Keratinocyte (primary cell): ENCODE results near the gene ADAM19. TPM values are rescaled to one million over a fixed set of nuclear protein-coding genes. Genes with fewer than 3 reads are reported as not detected.

ENCODE experiments used
- DNase-seq: peaks from one replicate; pipeline ENCODE4 v3.0.0-alpha.2; 2011; ENCODE audit warnings: low read depth, missing footprints, low spot score
- FAIRE-seq: peaks from 2 replicates; lab custom pipeline; 2011; peaks lifted over from hg19 to GRCh38; lab: Jason Lieb, UNC
- H2AFZ ChIP-seq: 2 replicates; pipeline ENCODE4 v1.6.0; 2012; ENCODE audit warnings: low read length, control low read depth, inconsistent platforms; ENCODE audit not compliant: control insufficient read depth
- H3K27ac ChIP-seq: 2 replicates; pipeline ENCODE4 v1.5.1; 2011; ENCODE audit warnings: low read length; ENCODE audit not compliant: control insufficient read depth, insufficient read depth
- H3K27me3 ChIP-seq: 3 replicates; pipeline ENCODE4 v1.6.0; 2011; ENCODE audit warnings: low read length; ENCODE audit not compliant: control insufficient read depth, insufficient read depth; ENCODE audit errors: extremely low read depth
- H3K36me3 ChIP-seq, 2 experiments: 2 replicates in 1 of 2; 3 replicates in 1 of 2; pipeline ENCODE4 v1.5.1; 2011; ENCODE audit warnings: low read length in 2 of 2, mild to moderate bottlenecking in 1 of 2; ENCODE audit not compliant: control insufficient read depth in 2 of 2, insufficient read depth in 2 of 2; ENCODE audit errors: extremely low read depth in 1 of 2
- H3K4me1 ChIP-seq: 3 replicates; pipeline ENCODE4 v1.5.1; 2011; ENCODE audit warnings: low read length; ENCODE audit not compliant: control insufficient read depth, insufficient read depth; ENCODE audit errors: extremely low read depth
- H3K4me2 ChIP-seq: 3 replicates; pipeline ENCODE4 v1.6.0; 2011; ENCODE audit warnings: low read depth, low read length; ENCODE audit not compliant: control insufficient read depth, insufficient read depth; ENCODE audit errors: extremely low read depth
- H3K4me3 ChIP-seq, 3 experiments: fragments of 200-600 bp in 1 of 3; sonication (generic) in 1 of 3; 2 replicates in 2 of 3; 3 replicates in 1 of 3; pipeline ENCODE4 v1.5.1; 2011 to 2016; ENCODE audit warnings: low read length in 3 of 3, mild to moderate bottlenecking in 3 of 3, control low read depth in 2 of 3, inconsistent platforms in 1 of 3, low read depth in 1 of 3, mixed read lengths in 1 of 3, mixed run types in 1 of 3, moderate library complexity in 1 of 3; ENCODE audit not compliant: control insufficient read depth in 2 of 3, insufficient read depth in 2 of 3; ENCODE audit errors: extremely low read depth in 1 of 3
- H3K79me2 ChIP-seq: 2 replicates; pipeline ENCODE4 v1.6.0; 2012; ENCODE audit warnings: low read length; ENCODE audit not compliant: control insufficient read depth, insufficient read depth
- H3K9ac ChIP-seq: 3 replicates; pipeline ENCODE4 v1.6.0; 2011; ENCODE audit warnings: low read length; ENCODE audit not compliant: control insufficient read depth, insufficient read depth; ENCODE audit errors: extremely low read depth
- H3K9me1 ChIP-seq: 3 replicates; pipeline ENCODE4 v1.6.0; 2011; ENCODE audit warnings: low read length; ENCODE audit not compliant: control insufficient read depth, insufficient read depth; ENCODE audit errors: extremely low read depth
- H3K9me3 ChIP-seq: 2 replicates; pipeline ENCODE4 v1.5.1; 2012; ENCODE audit warnings: low read depth, low read length; ENCODE audit not compliant: control insufficient read depth
- H4K20me1 ChIP-seq: 3 replicates; pipeline ENCODE4 v1.6.0; 2011; ENCODE audit warnings: low read length; ENCODE audit not compliant: control insufficient read depth, insufficient read depth; ENCODE audit errors: extremely low read depth
- CTCF ChIP-seq, 3 experiments: IDR thresholded peaks in 1 of 3; conservative IDR thresholded peaks in 1 of 3; optimal IDR thresholded peaks in 1 of 3; 2 replicates in 2 of 3; 3 replicates in 1 of 3; pipeline versions ENCODE3 to v1.5.1; 2011; ENCODE audit warnings: low read length in 3 of 3, mild to moderate bottlenecking in 3 of 3, moderate library complexity in 2 of 3, control low read depth in 1 of 3, inconsistent platforms in 1 of 3; ENCODE audit not compliant: insufficient read depth in 2 of 3; ENCODE audit errors: extremely low read depth in 1 of 3
- EZH2 ChIP-seq: IDR thresholded peaks from one replicate; pipeline ENCODE4 v1.6.1; 2012; ENCODE audit warnings: inconsistent platforms, mild to moderate bottlenecking, low read length, moderate library complexity
- dilution Hi-C: fragments of 300-500 bp; cut with MboI; formaldehyde crosslinking; loops from one replicate; pipeline ENCODE4 v1.7.0; 2020; ENCODE audit warnings: low sequenced_read_pairs; ENCODE audit not compliant: extremely low pct_ligation_motif_present
- polyA plus RNA-seq, 5 experiments: library from polyadenylated mRNA; depleted of rRNA in 3 of 5; stranded (reverse) in 3 of 5; stranded (forward) in 1 of 5; unstranded in 1 of 5; fragments of >200 nt; gene quantifications; 1 replicate in 1 of 5; 2 replicates in 3 of 5; 3 replicates in 1 of 5; pipeline versions ENCODE4 v1.2.1 to v1.2.3, GENCODE V29; 2011 to 2012; ENCODE audit warnings: missing spikeins in 2 of 5, low read depth in 1 of 5, low replicate concordance in 1 of 5

ADAM19 gene
- polyA plus RNA-seq, 1 donor (not counting 4 experiments of a cell fraction or from before 2014, with no cell fraction given), result 22.7 TPM

DNA sequence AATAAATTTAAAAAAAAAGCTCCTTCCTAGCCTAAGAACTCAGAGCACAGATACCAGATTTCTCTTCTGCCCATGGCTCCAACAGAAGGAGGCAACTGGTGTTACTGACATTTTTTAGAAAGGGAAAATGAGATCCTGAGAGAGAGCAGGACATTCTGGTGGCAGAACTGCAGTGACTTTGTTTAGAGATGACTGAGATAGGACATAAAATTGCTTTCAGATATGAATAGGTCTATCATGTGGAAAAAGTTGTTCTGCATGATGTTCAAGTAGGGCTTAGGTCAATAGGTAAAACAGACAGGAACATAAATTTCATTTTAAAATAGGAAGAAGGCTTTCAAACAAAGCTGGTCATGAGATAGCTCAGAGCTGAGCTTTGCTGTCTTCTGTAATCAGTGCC, 66.0 kb downstream of the ADAM19 start:
- Histone ChIP-seq H3K4me2 (no peak overlapping the region), H3K27me3 (no peaks in the 10 kb centered on the region), H3K9me3 (no peaks in the 10 kb centered on the region), H4K20me1 (no peaks in the 10 kb centered on the region), H3K79me2 (no peaks in the 10 kb centered on the region), H3K9ac (no peak overlapping the region), H3K27ac (no peak overlapping the region), H3K4me3 (no peak overlapping the region), H3K9me1 (no peaks in the 10 kb centered on the region), H3K36me3 (peaks cover 9 to 14% of the 10 kb centered on the region in 2 experiments), H3K4me1 (peaks cover 6% of the 10 kb centered on the region), H2AFZ (no peak overlapping the region)
- dilution Hi-C loops, result no loop called here
- FAIRE-seq (no peak), DNase-seq (no peak)
- TF ChIP-seq EZH2 (no peak), CTCF (optimal IDR thresholded peaks at IDR 0.05 in 1 of 3, IDR thresholded peaks at IDR 0.05 in 1 of 3, conservative IDR thresholded peaks at IDR 0.05 in 1 of 3; ENCODE audit: extremely low read depth in 1 of 3, insufficient read depth in 2 of 3, low read length in 3 of 3) (no peak)

DNA sequence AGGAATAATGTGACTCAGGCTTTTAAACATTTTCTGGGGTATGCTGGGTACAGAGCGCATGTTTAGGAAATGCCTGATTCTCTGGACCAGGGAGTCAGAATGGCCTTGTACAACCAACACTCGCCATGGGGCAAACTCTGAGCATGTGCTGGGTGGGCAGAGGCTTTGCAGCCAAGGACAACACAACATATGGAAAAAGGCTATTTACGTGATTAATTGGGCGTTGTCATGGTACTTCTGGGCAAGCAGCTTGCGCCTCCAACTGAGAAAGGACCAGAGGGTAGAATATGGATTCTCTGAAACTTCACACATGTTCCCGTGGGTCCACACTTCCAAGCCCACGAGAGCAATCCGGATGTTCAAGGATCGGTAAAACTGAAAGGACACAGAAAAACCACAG, 66.5 kb downstream of the ADAM19 start:
- H3K79me2 ChIP-seq, result no peaks in the 10 kb centered on the region
- H2AFZ ChIP-seq, result no peak overlapping the region
- H3K4me3 ChIP-seq, result no peak overlapping the region
- no peaks in the 10 kb centered on the region for H3K27me3 ChIP-seq
- peaks cover 9 to 14% of the 10 kb centered on the region in 2 experiments for H3K36me3 ChIP-seq
- H3K27ac ChIP-seq, result no peak overlapping the region
- no peak overlapping the region for H3K4me2 ChIP-seq
- no peak for DNase-seq
- peaks cover 6% of the 10 kb centered on the region for H3K4me1 ChIP-seq
- H3K9me3 ChIP-seq, result no peaks in the 10 kb centered on the region
- no peaks in the 10 kb centered on the region for H3K9me1 ChIP-seq
- H4K20me1 ChIP-seq, result no peaks in the 10 kb centered on the region
- TF ChIP-seq CTCF (optimal IDR thresholded peaks at IDR 0.05 in 1 of 3, IDR thresholded peaks at IDR 0.05 in 1 of 3, conservative IDR thresholded peaks at IDR 0.05 in 1 of 3; ENCODE audit: extremely low read depth in 1 of 3, insufficient read depth in 2 of 3, low read length in 3 of 3), result no peak
- TF ChIP-seq EZH2, result no peak
- H3K9ac ChIP-seq, result no peak overlapping the region
- no peak for FAIRE-seq
- dilution Hi-C loops, result no loop called here
